GM18858 (cell line): ENCODE data around the gene TBXAS1.
"Not testable (repeated sequence)": the region's sequence is repeated elsewhere in the genome, so short reads cannot be mapped to it uniquely, and the experiment has no call there.

Experiments
- ATAC-seq: cut with Tn5 transposase; IDR thresholded peaks from one replicate; pipeline ENCODE4 v1.9.1; 2021; ENCODE audit not compliant: unreplicated experiment

TBXAS1 gene

DNA sequence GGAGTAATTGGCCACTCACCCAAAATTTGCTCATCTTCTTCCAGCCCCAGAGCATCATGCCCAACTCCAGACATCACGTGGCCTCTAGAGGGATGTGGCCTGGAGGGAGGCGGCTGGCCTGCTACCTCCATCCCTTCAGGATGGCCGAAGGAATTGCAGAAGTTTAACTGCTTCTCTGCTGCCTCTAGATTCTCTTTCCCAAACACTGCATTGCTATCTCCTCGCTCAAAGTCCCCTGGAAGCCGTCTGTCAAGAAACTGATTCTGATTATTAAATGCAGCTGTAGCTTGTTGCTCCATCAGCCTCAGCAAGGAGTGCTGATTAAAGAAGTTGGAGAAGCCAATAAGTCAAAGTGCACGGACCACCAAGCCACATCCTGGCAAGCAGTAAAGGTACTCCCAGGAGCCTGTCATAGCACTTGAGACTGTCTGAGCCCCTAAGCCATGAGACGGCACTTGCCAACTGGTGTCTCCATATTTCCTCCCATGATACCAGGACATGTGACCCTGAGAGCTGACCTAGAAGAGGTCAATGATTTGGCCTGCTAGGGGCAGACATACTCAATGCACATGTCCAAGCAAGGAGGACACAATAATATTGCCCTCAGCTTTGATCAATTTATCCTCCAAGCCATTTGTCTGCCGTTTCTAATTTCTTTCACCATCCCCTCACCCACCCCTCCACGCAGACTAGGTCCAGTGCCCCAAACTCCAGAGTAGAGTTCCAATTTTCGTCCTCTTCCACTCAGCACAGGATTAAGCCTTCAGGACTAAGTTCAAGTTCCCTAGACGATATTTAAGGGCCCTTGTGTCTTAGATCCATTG lies 84.2 kb downstream of the TBXAS1 start:
- no peak for ATAC-seq

DNA sequence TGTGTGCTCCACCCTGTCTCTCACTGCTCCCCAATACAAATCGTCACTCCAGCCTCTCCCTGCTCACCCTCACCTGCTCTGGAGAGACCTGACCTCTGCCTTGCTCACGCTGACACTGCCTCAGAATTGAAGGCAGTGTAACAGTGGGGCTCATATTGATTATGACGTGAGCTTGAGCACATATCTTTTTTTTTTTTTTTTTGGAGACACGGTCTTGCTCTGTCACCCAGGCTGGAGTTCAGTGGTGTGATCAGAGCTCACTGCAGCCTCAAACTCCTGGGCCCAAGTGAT lies 84.7 kb downstream of the TBXAS1 start:
- no peak for ATAC-seq

DNA sequence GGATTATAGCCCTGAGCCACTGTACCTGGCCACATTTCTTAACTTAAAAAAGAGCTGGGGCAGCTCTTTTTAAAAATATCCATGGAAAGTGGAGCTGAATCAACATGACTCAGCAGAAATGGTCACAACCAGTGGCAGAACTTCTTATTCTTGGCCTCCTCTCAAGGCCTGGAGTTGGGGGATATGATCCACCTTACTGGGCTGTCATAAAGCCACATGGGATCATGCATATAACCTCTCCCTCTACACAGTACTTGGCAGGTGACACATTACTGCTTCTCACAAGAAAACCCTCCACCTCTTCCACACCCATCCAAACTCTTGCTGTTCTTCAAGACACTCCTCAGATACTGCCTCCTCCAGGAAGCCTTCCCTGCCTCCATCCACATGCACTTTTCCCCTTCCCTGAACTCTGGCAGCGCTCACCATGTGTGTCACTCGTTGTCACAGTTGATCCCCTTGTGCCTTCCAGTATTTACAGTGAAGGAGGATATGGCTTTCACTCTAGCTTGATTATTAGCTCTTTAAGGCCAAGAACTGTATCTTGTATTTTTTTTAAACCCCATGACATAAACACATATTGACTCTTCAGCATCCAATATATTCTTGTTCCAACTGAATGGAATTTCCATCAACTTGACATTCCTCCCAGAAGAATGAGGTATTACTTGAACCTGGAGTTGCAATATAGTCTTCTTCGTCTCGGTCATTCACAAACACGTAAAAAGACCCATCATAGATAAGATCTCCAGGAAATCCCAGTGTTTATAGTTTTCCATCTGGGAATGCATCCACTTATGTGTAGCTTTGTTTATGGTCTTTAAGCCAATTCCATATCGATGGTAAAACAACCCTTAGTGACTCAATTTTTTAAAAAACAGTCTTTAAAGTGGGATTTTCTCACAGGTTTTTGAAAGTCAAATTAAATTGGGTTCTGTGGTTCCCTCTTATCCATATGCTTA lies 85.5 kb downstream of the TBXAS1 start:
- no peak for ATAC-seq

DNA sequence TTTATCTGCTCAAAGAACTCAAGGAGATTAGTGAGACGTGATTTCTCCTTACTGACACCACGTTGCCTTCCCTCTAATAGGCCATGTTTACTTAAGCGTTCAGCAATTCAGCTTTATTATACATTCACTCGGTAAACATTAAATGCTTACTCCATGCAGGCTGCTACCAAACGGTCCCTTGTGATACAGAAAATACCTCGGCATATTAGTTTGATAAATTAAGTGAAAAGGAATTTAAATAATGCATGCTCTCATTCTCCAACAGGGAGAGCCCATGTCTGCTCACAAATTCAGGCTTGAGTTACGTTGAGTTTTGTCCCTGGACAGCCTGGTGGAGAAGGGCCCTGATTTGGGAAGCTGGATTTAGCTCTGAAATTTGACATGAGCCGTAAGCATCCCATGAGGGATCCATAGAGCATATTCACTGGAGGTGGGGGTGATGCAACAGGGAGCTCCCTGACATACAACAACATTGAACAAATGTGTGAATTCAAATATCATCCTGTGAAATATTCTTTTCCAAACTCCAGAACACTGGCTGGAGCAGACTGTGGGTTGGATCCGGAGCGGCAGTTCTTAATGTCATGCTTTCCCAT lies 86.3 kb downstream of the TBXAS1 start:
- ATAC-seq = no peak

DNA sequence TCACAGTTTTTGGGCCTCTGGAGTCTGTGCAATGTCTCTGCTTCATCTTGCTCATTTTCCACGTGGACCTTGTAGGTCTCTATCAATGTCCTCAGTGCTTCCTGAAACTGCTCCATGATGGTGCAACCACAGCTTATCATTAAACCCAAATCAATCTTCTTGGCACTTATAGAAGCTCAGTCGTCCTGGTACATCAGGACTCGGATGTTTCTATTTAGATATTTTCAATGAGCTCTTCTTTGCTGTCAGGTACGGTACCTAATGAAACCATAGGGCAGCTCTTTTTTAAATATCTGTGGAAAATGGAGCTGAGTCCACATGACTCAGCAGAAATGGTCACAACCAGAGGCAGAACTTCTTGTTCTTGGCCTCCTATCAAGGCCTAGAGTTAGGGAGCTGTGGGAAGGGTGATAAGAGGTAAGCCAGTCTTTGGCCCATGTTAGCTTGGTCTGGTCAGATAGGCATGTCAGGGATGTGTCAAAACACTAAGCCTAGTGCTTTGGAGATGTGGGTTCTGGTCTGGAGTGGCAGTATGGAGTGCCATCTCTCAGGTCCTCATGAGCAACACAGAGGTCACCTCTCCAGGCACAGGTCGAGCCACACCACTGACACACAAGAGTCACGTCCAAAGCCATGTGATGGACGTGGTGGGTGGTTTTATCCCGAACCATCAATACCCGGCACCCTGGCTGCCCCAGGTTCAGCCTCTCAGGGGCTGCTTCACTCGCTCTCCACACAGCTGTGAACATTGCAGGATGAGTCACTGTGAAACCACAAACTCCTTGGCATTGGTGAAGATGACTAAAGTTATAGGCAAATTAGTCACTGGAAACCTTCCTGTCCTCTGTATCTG lies 87.0 kb downstream of the TBXAS1 start:
- peak; percentile 86 for ATAC-seq

DNA sequence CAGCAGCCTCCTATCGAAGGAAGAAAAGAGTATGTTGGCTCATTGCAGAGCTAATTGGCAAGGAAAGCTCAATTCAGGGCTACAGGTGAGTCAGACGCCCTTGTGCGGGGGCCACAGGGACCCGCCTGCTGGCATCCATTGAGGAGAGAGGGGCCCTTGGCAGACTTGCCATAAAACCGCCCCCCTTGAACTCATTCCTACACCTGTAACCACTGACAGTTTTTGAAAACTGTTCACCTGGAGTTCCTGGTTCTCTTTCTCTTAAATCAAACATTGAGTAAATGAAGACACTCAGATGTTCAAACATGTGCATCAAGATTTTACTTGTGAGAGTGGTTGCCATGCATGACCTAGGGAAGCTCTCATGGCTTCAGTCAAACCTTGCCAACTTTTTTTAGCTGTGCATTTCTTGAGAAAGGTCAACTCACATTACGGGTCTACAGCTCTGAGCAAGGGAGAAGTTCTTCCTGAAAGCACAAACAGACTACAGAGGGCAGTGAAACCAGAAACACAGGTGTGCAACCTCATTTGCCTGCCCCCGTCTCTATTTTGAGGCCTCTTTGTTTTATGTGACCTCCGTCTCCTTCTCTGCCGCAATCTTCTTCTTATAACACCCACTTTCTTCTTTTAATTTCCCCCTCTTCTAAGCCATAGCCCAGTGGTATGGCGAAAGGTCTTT lies 87.8 kb downstream of the TBXAS1 start:
- ATAC-seq = peak; percentile 64

DNA sequence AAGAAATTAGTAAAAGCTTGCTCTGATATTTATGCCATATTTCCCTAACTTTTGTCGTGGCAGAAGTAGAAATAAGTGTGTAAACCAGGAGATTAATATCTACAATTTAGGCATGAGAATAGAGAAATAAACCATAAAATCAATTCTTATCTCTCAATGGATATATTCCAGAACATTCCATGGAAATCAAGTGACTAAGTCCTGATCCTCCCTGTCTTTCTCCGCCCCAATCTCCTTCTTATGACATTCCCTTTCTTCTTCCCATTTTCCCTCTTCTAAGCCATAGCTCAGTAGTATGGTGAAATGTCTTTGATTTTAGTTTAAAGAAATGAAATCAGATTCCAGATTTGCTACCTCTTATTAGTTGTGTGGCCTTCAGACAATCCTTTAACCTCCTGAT lies 88.8 kb downstream of the TBXAS1 start:
- no peak for ATAC-seq

DNA sequence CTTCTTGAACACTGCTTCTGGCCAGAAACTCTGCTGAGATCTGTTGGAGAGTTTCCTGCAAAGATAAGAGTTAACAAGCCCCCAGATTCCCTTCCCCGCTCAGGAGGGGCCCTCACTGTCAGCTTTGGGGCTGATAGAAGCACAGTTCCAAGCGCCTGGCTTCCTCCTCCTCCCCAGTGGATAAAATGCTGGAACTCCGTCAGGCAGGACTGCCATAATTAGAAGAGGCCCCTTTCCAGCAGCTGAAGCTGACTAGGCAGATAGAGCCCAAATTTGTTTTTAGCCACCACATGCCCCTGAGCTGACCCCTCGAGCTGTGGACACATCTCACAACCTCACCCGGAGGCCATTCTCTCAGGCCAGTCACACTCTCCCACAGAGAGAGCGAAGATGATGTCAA lies 89.4 kb downstream of the TBXAS1 start:
- no peak for ATAC-seq

DNA sequence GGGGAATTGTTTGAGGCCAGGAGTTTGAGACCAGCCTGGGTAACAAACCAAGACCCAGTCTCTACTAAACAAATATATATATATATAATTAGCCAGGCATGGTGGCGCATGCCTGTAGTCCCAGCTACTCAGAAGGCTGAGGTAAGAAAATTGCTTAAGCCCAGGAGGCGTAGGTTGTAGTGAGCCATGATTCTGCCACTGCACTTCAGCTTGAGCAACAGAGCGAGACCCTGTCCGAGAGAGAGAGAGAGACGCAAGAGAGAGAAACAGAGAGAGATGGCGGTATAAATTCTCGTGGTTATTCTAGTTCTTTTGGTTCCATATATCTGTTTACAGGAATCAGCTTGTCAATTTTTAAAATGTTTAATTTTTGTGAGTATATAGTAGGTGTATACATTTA lies 94.0 kb downstream of the TBXAS1 start:
- ATAC-seq = no peak

DNA sequence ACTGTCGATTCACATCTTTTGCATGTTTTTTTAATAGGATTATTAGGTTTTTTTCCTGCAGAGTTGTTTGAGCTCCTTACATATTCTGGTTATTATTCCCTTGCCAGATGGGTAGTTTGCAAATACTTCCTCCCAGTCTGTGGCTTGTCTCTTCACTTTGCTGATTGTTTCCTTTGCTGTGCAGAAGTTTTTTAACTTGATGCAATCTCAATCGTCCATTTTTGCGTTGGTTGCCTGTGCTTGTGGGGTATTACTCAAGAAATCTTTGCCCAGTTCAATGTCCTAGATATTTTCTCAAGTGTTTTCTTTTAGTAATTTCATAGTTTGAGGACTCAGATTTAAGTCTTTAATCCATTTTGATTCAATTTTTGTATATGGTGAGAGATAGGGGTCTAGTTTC lies 95.4 kb downstream of the TBXAS1 start:
- no peak for ATAC-seq

DNA sequence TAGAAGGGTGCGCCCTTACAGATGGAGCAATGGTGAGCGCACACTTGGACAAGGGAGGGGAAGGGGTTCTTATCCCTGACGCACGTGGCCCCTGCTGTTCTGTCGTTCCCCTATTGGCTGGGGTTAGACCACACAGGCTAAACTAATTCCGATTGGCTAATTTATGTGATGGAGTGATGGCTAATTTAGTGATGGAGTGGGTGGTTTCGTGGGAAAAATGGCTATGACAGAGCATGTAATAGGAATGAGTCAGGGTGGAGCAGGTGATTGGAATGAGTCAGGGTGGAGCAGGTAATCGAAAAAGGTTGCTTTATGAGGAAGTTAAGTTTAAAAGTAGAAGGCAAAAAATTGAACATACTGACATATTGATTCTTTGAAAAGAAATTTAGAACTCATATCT lies 100.2 kb downstream of the TBXAS1 start:
- not testable (repeated sequence) for ATAC-seq

DNA sequence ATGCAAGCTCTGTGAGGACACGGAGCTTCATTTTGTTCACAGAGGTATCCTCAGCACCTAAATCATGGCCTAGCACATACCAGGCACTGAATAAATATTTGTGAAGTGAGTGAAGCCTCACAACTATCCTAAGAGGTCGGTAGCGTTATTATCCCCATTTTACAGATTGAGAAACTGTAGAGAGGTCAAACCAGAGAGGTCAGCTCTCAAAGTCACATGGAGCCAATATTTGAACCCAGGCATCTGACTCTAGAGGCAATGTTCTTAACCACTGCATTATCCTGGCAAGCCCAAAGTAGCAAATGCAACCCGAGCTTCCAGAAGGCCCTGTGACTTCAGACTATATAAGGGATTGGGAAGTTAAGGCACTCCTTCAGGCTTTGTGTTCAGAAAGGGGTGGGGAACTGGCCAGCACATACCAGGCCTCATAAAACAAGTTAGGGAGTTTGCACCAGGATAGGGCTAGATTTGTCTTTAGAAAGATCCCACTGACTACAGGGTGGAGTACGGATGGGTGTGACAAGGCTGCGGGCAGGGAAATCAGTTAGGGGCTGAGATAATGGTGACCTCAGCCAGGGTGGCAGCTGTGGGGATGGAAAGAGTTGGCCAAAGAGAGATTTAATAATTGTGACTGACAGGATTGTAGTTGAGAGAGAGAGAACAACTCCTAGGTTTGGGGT lies 101.4 kb downstream of the TBXAS1 start:
- no peak for ATAC-seq

DNA sequence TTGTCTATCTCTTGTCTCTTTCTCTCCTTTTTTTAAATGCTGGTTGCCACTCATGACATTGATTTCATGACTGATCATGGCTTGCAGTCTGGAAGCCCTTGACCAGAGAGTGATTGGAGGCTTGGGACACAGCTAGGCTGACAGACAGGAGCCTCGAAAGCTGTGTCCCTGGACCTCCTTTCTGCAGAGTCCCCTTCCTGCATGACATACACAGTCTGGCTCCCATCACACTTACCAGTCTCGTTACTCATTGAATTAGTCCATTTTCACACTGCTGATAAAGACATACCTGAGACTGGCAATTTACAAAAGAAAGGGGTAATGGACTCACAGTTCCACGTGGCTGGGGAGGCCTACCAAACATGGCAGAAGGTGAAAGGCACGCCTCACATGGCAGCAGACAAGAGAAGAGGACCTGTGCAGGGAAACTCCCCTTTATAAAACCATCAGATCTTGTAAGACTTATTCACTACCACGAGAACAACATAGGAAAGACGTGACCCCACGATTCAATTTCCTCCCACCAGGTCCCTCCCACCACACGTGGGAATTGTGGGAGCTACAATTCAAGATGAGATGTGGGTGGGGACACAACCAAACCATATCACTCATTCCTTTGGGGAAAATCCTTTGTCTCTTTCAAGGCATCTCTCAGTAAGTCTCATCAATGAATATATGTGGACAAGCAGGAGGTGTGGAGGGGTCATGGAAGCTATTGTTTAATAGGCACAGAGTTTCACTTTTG lies 102.3 kb downstream of the TBXAS1 start:
- ATAC-seq = no peak

DNA sequence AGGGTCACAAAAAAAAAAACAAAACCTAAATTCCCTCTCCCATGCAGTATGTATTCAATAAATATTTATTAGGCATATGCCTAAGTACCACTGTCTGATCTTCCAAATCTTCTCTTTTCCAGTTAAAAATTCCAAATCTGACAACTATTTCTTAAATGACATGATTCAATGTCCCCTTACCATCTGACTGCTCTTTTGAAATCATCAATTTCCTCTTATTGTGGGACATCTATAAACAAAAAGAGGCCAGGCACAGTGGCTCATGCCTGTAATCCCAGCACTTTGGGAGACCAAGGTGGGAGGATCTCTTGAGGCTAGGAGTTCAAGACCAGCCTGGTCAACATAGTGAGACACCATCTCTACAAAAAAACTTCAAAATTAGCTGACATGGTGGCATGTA lies 103.5 kb downstream of the TBXAS1 start:
- ATAC-seq = no peak

DNA sequence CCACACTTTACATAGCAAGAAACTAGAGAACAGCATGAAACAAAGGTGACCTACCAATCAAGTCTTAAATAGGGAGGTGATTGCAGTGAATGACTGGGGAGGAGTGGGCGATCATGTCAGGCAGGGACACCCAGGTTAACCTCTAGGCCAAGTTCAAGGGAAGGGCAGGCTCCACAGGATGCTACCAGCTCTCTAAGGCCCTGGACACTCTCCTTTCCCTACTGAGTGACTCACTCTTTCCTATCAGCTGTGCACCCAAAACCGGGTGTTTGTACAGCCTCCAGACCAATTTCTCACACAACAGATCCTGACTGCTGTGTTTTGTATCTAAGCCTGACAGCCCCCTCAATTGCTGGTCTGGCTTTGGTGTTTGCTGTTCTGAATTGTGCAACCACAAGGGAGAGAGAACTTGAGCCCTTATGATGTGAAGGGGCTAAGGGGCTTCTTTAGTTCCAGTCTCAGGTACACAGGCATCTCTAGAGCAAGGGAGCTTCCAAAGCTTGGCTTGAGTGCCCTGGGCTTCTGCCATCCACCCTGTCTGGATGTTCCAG lies 107.8 kb downstream of the TBXAS1 start:
- ATAC-seq = no peak

DNA sequence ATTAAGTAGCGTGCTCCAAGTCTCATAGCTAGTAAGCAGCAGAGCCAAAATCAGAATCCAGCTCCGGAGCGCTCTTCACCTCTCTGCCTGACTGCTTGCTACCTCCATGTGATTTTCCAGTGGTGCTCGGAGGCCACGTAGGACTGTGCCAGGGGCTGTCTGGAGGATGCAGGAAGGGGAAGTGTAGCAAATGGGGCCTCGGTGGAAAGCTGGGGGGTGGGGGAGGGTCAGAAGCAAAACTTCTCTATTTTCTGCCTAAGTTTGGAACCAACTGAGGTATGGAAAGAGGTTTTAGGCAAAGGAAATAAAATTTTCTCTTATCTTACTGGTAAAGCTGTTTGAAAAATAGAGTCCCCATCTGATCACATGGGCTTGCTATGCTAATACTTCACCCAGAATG lies 108.7 kb downstream of the TBXAS1 start:
- ATAC-seq = no peak

DNA sequence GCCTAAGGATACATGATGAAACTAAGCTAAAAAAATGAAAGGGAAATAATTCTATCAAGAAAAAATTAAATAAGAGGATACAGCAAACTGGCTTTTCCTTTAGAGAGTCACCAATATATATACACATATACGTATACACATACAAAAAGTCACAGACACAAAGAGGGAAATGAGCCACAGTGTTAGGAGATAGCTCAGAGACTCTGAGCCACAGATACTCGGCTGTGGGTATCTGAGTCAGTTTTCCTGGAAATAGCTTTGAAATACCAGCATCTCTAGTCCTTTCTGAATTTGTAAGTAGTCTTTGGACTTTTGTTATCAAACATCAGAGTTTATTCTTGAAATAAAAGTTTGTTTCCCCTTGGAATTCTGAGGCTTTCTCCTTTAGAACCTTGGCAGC lies 111.8 kb downstream of the TBXAS1 start:
- ATAC-seq = no peak

DNA sequence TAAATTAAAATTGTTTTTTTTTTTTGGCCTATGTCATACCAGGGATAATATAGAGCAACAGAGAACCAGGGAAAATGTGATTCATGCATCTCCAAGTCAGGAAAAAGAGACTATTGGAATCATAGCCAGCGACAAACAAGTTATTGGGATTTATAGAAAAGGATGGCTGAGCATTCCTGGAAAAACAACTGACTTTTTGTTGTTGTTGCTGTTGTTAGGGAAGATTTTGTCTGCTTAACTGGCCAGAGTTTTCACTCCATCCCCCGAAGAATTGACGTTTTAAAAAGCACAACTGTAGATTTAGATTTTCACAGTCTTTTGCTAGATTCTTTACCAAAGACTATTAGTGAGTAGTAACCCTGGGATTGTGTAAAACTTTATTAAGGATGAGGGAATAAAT lies 112.4 kb downstream of the TBXAS1 start:
- ATAC-seq = no peak

DNA sequence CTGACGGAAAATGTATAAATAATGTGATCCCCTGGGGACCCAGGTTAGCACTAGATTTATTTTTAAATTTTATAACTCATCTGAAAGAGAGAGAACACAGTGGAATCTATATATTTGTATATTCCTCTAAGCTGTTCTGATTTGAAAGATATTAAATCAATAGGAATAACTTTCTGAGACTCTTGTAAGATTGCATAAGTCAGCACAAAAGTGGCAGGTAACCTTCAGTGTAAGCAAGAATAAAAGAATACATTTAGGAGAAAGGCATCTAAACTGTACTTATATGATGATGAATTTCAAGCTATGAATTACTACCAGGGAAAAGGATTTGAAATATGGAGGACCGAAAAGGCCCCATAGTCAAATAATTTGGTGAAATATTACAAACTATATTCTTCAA lies 112.8 kb downstream of the TBXAS1 start:
- no peak for ATAC-seq
